GM23338 (cell line): ENCODE data around the gene MAT2A. TPM values are rescaled to one million over a fixed set of nuclear protein-coding genes. Genes with fewer than 3 reads are reported as not detected.

Experiments used
- ATAC-seq: fragments of 200-7000 bp; cut with Tn5 transposase; 3 replicates; pipeline ENCODE4 v1.9.1; 2020
- DNase-seq: peaks from one replicate; pipeline ENCODE4 v3.0.0-alpha.2; 2015; ENCODE audit warnings: low spot score
- H2AFZ ChIP-seq: fragments of 200-600 bp; sonication (generic); 2 replicates; pipeline ENCODE4 v1.8.0; 2016; ENCODE audit warnings: antibody characterized with exemption, mild to moderate bottlenecking, moderate library complexity
- H3F3A ChIP-seq: fragments of 200-600 bp; sonication (generic); replicated peaks from 2 replicates; pipeline ENCODE4 v1.8.0; 2017; ENCODE audit warnings: antibody characterized with exemption, mixed run types, low read depth
- H3K27ac ChIP-seq: fragments of 200-600 bp; sonication (generic); 2 replicates; pipeline ENCODE4 v1.6.1; 2016; ENCODE audit warnings: low read depth
- H3K27me3 ChIP-seq: fragments of 200-600 bp; sonication (generic); 2 replicates; pipeline ENCODE4 v1.8.0; 2016; ENCODE audit warnings: mild to moderate bottlenecking, mixed run types, moderate library complexity; ENCODE audit not compliant: insufficient read depth
- H3K36me3 ChIP-seq: fragments of 200-600 bp; sonication (generic); 2 replicates; pipeline ENCODE4 v1.8.0; 2016; ENCODE audit warnings: mild to moderate bottlenecking; ENCODE audit not compliant: insufficient read depth
- H3K4me1 ChIP-seq: fragments of 200-600 bp; sonication (generic); 2 replicates; pipeline ENCODE4 v1.8.0; 2016; ENCODE audit warnings: mild to moderate bottlenecking, moderate library complexity; ENCODE audit not compliant: insufficient read depth
- H3K4me2 ChIP-seq: fragments of 200-600 bp; sonication (generic); 2 replicates; pipeline ENCODE4 v1.7.1; 2017; ENCODE audit warnings: mixed run types
- H3K4me3 ChIP-seq: fragments of 200-600 bp; sonication (generic); 2 replicates; pipeline ENCODE4 v1.6.1; 2016; ENCODE audit warnings: mixed run types
- H3K79me2 ChIP-seq: fragments of 200-600 bp; sonication (generic); replicated peaks from 2 replicates; pipeline ENCODE4 v1.8.0; 2017; ENCODE audit warnings: mild to moderate bottlenecking; ENCODE audit not compliant: insufficient read depth
- H3K9me2 ChIP-seq: fragments of 200-600 bp; sonication (generic); 2 replicates; pipeline ENCODE4 v1.8.0; 2017; ENCODE audit not compliant: insufficient read depth
- H4K20me1 ChIP-seq: fragments of 200-600 bp; sonication (generic); replicated peaks from 2 replicates; pipeline ENCODE4 v1.8.0; 2017; ENCODE audit warnings: mild to moderate bottlenecking; ENCODE audit not compliant: insufficient read depth
- H3K27ac Mint-ChIP-seq: 2 replicates; pipeline ENCODE4 v1.8.0; 2020; ENCODE audit warnings: inconsistent platforms, mild to moderate bottlenecking, moderate library complexity, mixed read lengths
- H3K27me3 Mint-ChIP-seq: 3 replicates; pipeline ENCODE4 v1.8.0; 2022; ENCODE audit warnings: low read depth, mild to moderate bottlenecking, moderate library complexity, mixed read lengths, inconsistent platforms; ENCODE audit not compliant: insufficient read depth, poor library complexity
- H3K36me3 Mint-ChIP-seq: 3 replicates; pipeline ENCODE4 v1.8.0; 2021; ENCODE audit warnings: low read depth, mild to moderate bottlenecking, inconsistent platforms, moderate library complexity, mixed read lengths
- H3K4me1 Mint-ChIP-seq: 3 replicates; pipeline ENCODE4 v1.8.0; 2020; ENCODE audit warnings: mild to moderate bottlenecking, inconsistent platforms, mixed read lengths
- H3K4me3 Mint-ChIP-seq: 3 replicates; pipeline ENCODE4 v1.8.0; 2021; ENCODE audit warnings: moderate library complexity, mild to moderate bottlenecking, inconsistent platforms, mixed read lengths
- H3K9me3 Mint-ChIP-seq: 3 replicates; pipeline ENCODE4 v1.8.0; 2020; ENCODE audit warnings: moderate library complexity, mild to moderate bottlenecking, inconsistent platforms, mixed read lengths
- CREB1 ChIP-seq: fragments of 250-450 bp; sonication (Bioruptor Pico); IDR thresholded peaks from 2 replicates; pipeline ENCODE4 v1.5.0; 2020; ENCODE audit warnings: low read depth, mild to moderate bottlenecking, moderate library complexity
- EZH2 ChIP-seq: fragments of 200-600 bp; sonication (generic); IDR thresholded peaks from one replicate; pipeline ENCODE4 v1.8.0; 2017; ENCODE audit warnings: antibody characterized with exemption, mild to moderate bottlenecking, low read depth; ENCODE audit not compliant: unreplicated experiment
- EZH2phosphoT487 ChIP-seq: fragments of 200-600 bp; sonication (generic); IDR thresholded peaks from one replicate; pipeline ENCODE4 v1.8.1; 2018; ENCODE audit warnings: antibody characterized with exemption; ENCODE audit not compliant: unreplicated experiment
- NANOG ChIP-seq: IDR thresholded peaks from 2 replicates; pipeline ENCODE4 v1.6.1; 2016; ENCODE audit warnings: antibody characterized with exemption, borderline replicate concordance
- POLR2AphosphoS5 ChIP-seq: IDR thresholded peaks from 2 replicates; pipeline ENCODE4 v1.6.1; 2016; ENCODE audit warnings: antibody characterized with exemption, low read depth
- STAT1 ChIP-seq: IDR thresholded peaks from one replicate; pipeline ENCODE4 v1.6.1; 2016; ENCODE audit warnings: antibody characterized with exemption; ENCODE audit not compliant: unreplicated experiment
- polyA plus RNA-seq: library from polyadenylated mRNA; unstranded; fragments of >200 nt; fragmentation: Nextera tagmentation; extraction: Ambion mirVana; gene quantifications from 2 replicates; pipeline ENCODE4 v1.2.1, GENCODE V29; 2016
- total RNA-seq: library from RNA; depleted of rRNA; stranded (reverse); fragments of >200 nt; shearing (Covaris generic); gene quantifications from 2 replicates; pipeline ENCODE4 v1.2.3, GENCODE V29; 2014
- TF ChIP-seq, protein P1 (sequence below): IDR thresholded peaks from one replicate; pipeline ENCODE4 v1.6.1; 2018; ENCODE audit warnings: antibody characterized with exemption; ENCODE audit not compliant: unreplicated experiment
- TF ChIP-seq, protein P2 (sequence below), 2 experiments: fragments of 200-600 bp in 1 of 2; sonication (generic) in 1 of 2; conservative IDR thresholded peaks; 2 replicates each; pipeline versions ENCODE4 v1.5.1 to v1.6.1; 2016 to 2017; ENCODE audit warnings: antibody characterized with exemption in 2 of 2, low read depth in 2 of 2, mild to moderate bottlenecking in 2 of 2, moderate library complexity in 1 of 2

The MAT2A gene
- total and polyA plus RNA-seq, 2 experiments from 2014 or later, result 105 to 232 TPM

DNA sequence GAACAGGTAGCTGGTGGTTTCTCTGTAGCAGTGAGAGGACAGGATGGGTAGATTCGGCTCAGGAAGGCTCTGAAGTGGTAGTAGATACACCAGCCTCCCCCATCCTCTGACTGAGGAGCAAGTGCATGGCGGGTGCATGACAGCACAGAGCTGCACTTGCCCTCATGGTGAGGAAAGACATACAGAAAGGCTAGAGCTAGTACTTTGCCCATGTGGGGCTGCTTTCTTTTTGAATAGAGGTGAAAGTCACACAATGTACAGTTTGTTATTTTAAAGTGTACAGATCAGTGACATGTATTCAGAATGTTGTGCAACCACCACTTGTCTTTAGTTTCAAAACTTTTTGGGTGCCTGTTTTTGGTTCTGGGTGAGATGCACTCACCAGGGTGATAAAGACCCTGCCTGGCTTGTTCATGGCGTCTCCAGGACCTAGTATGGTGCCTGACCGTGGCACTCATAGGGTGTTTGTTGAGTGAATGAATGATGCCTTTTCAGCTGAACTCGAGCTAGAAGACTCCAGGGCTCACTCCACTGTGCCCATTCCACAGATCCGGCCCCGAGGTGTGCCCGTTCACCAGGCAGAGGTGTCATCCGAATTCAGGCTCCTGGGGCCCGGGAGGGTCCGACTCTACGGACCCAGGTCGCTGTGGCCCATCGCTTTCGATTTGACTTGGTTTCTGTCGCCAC, 44.8 kb downstream of the MAT2A start:
- ATAC-seq, result no peak
- H3K27ac Mint-ChIP-seq, result no peak overlapping the region
- H3K4me3 Mint-ChIP-seq, result peak overlapping the region; percentile 67
- Histone ChIP-seq H3K4me3 (peak overlapping the region; percentile 65), H3K4me2 (peak overlapping the region; percentile 86), H3K27me3 (peaks cover 31% of the 10 kb centered on the region), H3K27ac (no peak overlapping the region), H2AFZ (peak overlapping the region; percentile 84; the same call in 1 of the 2 replicates), H3K4me1 (peaks cover 19% of the 10 kb centered on the region), H3F3A (0 out of 2 replicates have a peak, but pooled peaks cover 3% of the 10 kb centered on the region), H3K9me2 (no peaks in the 10 kb centered on the region), H3K79me2 (no peaks in the 10 kb centered on the region), H3K36me3 (no peaks in the 10 kb centered on the region), H4K20me1 (no peaks in the 10 kb centered on the region)
- peaks cover 20% of the 10 kb centered on the region for H3K4me1 Mint-ChIP-seq
- H3K9me3 Mint-ChIP-seq, result 0 out of 3 replicates have a peak, but pooled peaks cover 3% of the 10 kb centered on the region
- H3K36me3 Mint-ChIP-seq, result peaks cover 10% of the 10 kb centered on the region; the same call in 1 of the 3 replicates
- DNase-seq, result no peak
- no peak for TF ChIP-seq EZH2
- no peak for TF ChIP-seq NANOG
- TF ChIP-seq, protein P1, sequence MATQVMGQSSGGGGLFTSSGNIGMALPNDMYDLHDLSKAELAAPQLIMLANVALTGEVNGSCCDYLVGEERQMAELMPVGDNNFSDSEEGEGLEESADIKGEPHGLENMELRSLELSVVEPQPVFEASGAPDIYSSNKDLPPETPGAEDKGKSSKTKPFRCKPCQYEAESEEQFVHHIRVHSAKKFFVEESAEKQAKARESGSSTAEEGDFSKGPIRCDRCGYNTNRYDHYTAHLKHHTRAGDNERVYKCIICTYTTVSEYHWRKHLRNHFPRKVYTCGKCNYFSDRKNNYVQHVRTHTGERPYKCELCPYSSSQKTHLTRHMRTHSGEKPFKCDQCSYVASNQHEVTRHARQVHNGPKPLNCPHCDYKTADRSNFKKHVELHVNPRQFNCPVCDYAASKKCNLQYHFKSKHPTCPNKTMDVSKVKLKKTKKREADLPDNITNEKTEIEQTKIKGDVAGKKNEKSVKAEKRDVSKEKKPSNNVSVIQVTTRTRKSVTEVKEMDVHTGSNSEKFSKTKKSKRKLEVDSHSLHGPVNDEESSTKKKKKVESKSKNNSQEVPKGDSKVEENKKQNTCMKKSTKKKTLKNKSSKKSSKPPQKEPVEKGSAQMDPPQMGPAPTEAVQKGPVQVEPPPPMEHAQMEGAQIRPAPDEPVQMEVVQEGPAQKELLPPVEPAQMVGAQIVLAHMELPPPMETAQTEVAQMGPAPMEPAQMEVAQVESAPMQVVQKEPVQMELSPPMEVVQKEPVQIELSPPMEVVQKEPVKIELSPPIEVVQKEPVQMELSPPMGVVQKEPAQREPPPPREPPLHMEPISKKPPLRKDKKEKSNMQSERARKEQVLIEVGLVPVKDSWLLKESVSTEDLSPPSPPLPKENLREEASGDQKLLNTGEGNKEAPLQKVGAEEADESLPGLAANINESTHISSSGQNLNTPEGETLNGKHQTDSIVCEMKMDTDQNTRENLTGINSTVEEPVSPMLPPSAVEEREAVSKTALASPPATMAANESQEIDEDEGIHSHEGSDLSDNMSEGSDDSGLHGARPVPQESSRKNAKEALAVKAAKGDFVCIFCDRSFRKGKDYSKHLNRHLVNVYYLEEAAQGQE, result no peak
- peaks cover 30% of the 10 kb centered on the region for H3K27me3 Mint-ChIP-seq

DNA sequence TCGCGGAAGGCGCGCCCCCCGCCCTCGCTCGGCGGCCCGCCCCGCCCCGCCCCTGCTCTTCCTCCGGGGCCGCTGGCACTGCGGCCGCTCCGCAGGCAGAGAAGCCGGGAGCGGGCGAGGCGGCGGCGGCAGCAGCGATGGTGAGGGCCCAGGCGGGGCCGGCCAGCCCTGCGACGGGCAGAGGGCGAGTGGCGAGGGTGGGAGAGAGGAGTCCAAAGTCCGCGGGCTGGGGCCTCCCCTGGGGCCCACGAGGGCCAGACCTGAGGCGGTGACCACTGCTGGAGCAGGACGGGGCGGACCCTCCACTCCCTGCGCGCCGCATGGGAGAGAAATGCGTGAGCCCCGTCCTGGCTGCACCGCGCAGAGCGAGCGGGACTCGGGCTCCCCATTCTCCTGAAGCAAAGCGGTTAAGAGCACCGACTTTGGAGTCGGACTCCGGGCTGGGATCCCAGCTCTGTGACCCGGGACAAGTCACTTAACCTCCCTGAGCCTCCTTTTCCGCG, 45.4 kb downstream of the MAT2A start, which contains the start of gene VAMP5:
VAMP5 (plus strand) TSS at position 78 of the 503 bp plus-strand sequence; CDS start at position 138, 60 bp downstream.
- Histone ChIP-seq H3K36me3 (no peaks in the 10 kb centered on the region), H3F3A (0 out of 2 replicates have a peak, but pooled peaks cover 3% of the 10 kb centered on the region), H3K27me3 (peaks cover 31% of the 10 kb centered on the region), H3K4me2 (peak within 1 kb of the TSS; percentile 86), H3K4me3 (peak within 1 kb of the TSS; percentile 65), H3K9me2 (no peaks in the 10 kb centered on the region), H2AFZ (peak within 1 kb of the TSS; percentile 95), H3K79me2 (no peaks in the 10 kb centered on the region), H3K27ac (no peak within 1 kb of the TSS), H4K20me1 (no peaks in the 10 kb centered on the region), H3K4me1 (peaks cover 13% of the 10 kb centered on the region; the same call in 1 of the 2 replicates)
- peaks cover 14% of the 10 kb centered on the region for H3K4me1 Mint-ChIP-seq
- peaks cover 28% of the 10 kb centered on the region for H3K27me3 Mint-ChIP-seq
- H3K27ac Mint-ChIP-seq, result no peak within 1 kb of the TSS
- peaks cover 10% of the 10 kb centered on the region; the same call in 1 of the 3 replicates for H3K36me3 Mint-ChIP-seq
- 0 out of 3 replicates have a peak, but pooled peaks cover 3% of the 10 kb centered on the region for H3K9me3 Mint-ChIP-seq
- ATAC-seq (peak; percentile 87), DNase-seq (peak; percentile 55)
- H3K4me3 Mint-ChIP-seq, result peak within 1 kb of the TSS; percentile 67
- no peak for TF ChIP-seq EZH2phosphoT487
- TF ChIP-seq, protein P1, result no peak
- no peak for TF ChIP-seq STAT1
- no peak for TF ChIP-seq CREB1 (CRISPR knock-in tag)
- peak; percentile 48; the same call in 1 of the 2 replicates for TF ChIP-seq POLR2AphosphoS5
- TF ChIP-seq, protein P2, sequence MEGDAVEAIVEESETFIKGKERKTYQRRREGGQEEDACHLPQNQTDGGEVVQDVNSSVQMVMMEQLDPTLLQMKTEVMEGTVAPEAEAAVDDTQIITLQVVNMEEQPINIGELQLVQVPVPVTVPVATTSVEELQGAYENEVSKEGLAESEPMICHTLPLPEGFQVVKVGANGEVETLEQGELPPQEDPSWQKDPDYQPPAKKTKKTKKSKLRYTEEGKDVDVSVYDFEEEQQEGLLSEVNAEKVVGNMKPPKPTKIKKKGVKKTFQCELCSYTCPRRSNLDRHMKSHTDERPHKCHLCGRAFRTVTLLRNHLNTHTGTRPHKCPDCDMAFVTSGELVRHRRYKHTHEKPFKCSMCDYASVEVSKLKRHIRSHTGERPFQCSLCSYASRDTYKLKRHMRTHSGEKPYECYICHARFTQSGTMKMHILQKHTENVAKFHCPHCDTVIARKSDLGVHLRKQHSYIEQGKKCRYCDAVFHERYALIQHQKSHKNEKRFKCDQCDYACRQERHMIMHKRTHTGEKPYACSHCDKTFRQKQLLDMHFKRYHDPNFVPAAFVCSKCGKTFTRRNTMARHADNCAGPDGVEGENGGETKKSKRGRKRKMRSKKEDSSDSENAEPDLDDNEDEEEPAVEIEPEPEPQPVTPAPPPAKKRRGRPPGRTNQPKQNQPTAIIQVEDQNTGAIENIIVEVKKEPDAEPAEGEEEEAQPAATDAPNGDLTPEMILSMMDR (conservative IDR thresholded peaks at IDR 0.05; ENCODE audit: low read depth in 2 of 2), result no peak
